ENCODE data around the gene BTNL8. TPM values are rescaled to one million over a fixed set of nuclear protein-coding genes. Genes with fewer than 3 reads are reported as not detected.
A peak's percentile ranks its signal among the peaks of the same experiment; 100 is the strongest.

The BTNL8 gene
- total RNA-seq, 1 experiment from 2014 or later, result 0.85 TPM

DNA sequence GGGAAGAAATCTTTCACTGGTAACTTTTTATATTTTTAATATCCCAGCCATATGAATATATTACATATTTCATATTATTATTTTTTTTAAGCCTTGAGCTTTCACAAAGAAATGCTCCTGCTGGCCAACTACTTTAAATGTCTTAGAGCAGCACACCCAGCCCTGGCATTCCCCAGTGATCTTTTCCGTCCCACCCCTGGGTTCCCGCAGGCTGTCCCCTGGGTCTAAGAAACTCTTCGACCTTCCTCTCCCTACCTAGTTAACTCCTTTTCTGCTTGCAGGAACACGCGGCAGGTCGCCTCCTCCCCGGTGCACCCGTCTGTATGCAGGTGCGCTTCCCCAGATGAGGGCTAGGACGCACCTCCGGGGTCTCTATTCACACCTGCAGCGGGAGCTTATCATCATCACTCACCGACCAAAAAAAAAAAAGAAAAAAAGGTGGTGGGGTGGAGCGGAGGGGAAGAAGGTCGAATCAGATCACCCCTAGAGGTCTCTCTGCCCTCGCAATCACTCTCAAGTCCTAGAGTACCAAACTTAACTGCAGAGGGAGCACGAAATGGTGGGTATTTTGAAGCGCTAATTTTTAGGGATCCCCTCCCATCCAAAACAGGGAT is 38.6 kb upstream of the BTNL8 start:
- DNase-seq (ENCODE audit: low spot score) (peak; percentile 73), ATAC-seq (peak; percentile 43)
- Mint-ChIP-seq H3K4me3 (peak overlapping the region; percentile 89), H3K36me3 (peaks cover 27% of the 10 kb centered on the region), H3K9me3 (no peaks in the 10 kb centered on the region), H3K4me1 (peaks cover 27% of the 10 kb centered on the region), H3K27me3 (ENCODE audit: low read depth) (no peaks in the 10 kb centered on the region), H3K27ac (peak overlapping the region; percentile 96)
- CTCF ChIA-PET, result interaction anchor here (0.6 to 1.7 kb wide), 26 partner anchors 9 to 468 kb away, joined by 3 to 11 read pairs (median 5); no protein-coding TSS in a partner anchor
- TF ChIP-seq, protein P1, sequence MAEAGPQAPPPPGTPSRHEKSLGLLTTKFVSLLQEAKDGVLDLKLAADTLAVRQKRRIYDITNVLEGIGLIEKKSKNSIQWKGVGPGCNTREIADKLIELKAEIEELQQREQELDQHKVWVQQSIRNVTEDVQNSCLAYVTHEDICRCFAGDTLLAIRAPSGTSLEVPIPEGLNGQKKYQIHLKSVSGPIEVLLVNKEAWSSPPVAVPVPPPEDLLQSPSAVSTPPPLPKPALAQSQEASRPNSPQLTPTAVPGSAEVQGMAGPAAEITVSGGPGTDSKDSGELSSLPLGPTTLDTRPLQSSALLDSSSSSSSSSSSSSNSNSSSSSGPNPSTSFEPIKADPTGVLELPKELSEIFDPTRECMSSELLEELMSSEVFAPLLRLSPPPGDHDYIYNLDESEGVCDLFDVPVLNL (CRISPR knock-in tag; IDR thresholded peaks at IDR 0.05; ENCODE audit: borderline replicate concordance, low read depth), result no peak
- no peak for TF ChIP-seq RORB (CRISPR knock-in tag; IDR thresholded peaks at IDR 0.05)
- no peak for TF ChIP-seq ELF4 (CRISPR knock-in tag; IDR thresholded peaks at IDR 0.05; ENCODE audit: low read depth)
- TF ChIP-seq, protein P2, sequence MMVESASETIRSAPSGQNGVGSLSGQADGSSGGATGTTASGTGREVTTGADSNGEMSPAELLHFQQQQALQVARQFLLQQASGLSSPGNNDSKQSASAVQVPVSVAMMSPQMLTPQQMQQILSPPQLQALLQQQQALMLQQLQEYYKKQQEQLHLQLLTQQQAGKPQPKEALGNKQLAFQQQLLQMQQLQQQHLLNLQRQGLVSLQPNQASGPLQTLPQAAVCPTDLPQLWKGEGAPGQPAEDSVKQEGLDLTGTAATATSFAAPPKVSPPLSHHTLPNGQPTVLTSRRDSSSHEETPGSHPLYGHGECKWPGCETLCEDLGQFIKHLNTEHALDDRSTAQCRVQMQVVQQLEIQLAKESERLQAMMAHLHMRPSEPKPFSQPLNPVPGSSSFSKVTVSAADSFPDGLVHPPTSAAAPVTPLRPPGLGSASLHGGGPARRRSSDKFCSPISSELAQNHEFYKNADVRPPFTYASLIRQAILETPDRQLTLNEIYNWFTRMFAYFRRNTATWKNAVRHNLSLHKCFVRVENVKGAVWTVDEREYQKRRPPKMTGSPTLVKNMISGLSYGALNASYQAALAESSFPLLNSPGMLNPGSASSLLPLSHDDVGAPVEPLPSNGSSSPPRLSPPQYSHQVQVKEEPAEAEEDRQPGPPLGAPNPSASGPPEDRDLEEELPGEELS (CRISPR knock-in tag; IDR thresholded peaks at IDR 0.05), result no peak
- TF ChIP-seq, protein P3, sequence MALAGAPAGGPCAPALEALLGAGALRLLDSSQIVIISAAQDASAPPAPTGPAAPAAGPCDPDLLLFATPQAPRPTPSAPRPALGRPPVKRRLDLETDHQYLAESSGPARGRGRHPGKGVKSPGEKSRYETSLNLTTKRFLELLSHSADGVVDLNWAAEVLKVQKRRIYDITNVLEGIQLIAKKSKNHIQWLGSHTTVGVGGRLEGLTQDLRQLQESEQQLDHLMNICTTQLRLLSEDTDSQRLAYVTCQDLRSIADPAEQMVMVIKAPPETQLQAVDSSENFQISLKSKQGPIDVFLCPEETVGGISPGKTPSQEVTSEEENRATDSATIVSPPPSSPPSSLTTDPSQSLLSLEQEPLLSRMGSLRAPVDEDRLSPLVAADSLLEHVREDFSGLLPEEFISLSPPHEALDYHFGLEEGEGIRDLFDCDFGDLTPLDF (CRISPR knock-in tag; IDR thresholded peaks at IDR 0.05), result no peak
- TF ChIP-seq, protein P4, sequence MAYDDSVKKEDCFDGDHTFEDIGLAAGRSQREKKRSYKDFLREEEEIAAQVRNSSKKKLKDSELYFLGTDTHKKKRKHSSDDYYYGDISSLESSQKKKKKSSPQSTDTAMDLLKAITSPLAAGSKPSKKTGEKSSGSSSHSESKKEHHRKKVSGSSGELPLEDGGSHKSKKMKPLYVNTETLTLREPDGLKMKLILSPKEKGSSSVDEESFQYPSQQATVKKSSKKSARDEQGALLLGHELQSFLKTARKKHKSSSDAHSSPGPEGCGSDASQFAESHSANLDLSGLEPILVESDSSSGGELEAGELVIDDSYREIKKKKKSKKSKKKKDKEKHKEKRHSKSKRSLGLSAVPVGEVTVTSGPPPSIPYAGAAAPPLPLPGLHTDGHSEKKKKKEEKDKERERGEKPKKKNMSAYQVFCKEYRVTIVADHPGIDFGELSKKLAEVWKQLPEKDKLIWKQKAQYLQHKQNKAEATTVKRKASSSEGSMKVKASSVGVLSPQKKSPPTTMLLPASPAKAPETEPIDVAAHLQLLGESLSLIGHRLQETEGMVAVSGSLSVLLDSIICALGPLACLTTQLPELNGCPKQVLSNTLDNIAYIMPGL (CRISPR knock-in tag; IDR thresholded peaks at IDR 0.05), result no peak
- TF ChIP-seq CREB1 (CRISPR knock-in tag; IDR thresholded peaks at IDR 0.05), result no peak
- TF ChIP-seq, protein P5, sequence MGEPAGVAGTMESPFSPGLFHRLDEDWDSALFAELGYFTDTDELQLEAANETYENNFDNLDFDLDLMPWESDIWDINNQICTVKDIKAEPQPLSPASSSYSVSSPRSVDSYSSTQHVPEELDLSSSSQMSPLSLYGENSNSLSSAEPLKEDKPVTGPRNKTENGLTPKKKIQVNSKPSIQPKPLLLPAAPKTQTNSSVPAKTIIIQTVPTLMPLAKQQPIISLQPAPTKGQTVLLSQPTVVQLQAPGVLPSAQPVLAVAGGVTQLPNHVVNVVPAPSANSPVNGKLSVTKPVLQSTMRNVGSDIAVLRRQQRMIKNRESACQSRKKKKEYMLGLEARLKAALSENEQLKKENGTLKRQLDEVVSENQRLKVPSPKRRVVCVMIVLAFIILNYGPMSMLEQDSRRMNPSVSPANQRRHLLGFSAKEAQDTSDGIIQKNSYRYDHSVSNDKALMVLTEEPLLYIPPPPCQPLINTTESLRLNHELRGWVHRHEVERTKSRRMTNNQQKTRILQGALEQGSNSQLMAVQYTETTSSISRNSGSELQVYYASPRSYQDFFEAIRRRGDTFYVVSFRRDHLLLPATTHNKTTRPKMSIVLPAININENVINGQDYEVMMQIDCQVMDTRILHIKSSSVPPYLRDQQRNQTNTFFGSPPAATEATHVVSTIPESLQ (CRISPR knock-in tag; IDR thresholded peaks at IDR 0.05), result no peak
- TF ChIP-seq, protein P6, sequence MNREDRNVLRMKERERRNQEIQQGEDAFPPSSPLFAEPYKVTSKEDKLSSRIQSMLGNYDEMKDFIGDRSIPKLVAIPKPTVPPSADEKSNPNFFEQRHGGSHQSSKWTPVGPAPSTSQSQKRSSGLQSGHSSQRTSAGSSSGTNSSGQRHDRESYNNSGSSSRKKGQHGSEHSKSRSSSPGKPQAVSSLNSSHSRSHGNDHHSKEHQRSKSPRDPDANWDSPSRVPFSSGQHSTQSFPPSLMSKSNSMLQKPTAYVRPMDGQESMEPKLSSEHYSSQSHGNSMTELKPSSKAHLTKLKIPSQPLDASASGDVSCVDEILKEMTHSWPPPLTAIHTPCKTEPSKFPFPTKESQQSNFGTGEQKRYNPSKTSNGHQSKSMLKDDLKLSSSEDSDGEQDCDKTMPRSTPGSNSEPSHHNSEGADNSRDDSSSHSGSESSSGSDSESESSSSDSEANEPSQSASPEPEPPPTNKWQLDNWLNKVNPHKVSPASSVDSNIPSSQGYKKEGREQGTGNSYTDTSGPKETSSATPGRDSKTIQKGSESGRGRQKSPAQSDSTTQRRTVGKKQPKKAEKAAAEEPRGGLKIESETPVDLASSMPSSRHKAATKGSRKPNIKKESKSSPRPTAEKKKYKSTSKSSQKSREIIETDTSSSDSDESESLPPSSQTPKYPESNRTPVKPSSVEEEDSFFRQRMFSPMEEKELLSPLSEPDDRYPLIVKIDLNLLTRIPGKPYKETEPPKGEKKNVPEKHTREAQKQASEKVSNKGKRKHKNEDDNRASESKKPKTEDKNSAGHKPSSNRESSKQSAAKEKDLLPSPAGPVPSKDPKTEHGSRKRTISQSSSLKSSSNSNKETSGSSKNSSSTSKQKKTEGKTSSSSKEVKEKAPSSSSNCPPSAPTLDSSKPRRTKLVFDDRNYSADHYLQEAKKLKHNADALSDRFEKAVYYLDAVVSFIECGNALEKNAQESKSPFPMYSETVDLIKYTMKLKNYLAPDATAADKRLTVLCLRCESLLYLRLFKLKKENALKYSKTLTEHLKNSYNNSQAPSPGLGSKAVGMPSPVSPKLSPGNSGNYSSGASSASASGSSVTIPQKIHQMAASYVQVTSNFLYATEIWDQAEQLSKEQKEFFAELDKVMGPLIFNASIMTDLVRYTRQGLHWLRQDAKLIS (CRISPR knock-in tag; IDR thresholded peaks at IDR 0.05; ENCODE audit: borderline replicate concordance), result no peak
- TF ChIP-seq SOX15 (CRISPR knock-in tag; IDR thresholded peaks at IDR 0.05), result no peak
- POLR2A ChIA-PET, result interaction anchor here (0.6 to 2.0 kb wide), 12 partner anchors 14 to 1254 kb away, joined by 3 to 5 read pairs (median 3); no protein-coding TSS in a partner anchor
